HG03095 (cell line): ENCODE data around the gene TCOF1.
A peak's percentile ranks its signal among the peaks of the same experiment; 100 is the strongest.

ENCODE experiments used
- ATAC-seq: cut with Tn5 transposase; IDR thresholded peaks from one replicate; pipeline ENCODE4 v1.9.1; 2021; ENCODE audit warnings: moderate library complexity; ENCODE audit not compliant: unreplicated experiment

Gene TCOF1

DNA sequence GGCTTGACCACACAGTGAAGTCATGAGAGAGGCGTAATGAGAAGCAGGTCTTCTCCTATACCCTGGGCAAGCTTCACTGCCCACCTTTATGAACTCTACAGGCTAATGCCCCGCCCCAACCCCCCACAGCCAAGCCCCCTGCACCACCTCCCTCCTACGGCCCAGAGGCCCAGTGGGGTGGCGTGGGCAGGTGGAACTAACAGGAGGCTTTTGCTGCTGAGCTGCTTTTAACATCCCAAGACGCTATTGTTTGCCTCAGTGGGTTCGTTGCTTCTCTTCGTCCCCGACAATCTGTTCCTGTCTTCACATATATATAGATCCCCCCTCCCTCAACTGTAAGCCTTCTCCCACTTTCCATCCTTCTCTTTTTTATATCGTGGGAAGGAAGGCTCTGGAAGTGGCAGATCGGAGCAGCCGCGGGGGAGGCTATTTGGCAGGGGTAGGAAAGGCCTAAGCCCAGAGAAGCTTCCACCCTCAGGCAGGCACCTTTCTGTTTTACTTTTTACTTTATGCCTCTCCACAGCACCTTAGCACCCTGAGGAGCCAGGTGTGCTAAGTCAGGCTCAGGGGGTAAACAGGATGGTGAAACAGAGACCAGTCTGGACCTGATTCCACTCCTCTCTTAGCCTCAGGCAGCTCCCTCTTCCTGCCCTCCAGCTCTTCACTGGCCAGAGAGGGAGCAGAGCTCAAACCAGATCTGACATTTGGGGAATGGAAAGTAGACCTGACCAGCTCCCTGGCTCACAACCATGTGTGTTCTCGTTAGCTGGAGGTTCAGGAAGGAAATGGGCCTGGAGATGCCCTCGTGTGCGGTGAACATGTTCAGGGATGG is 28.7 kb downstream of the TCOF1 start:
- no peak for ATAC-seq

GRCh38 chr5:150389531-150390266 is 32.2 kb downstream of the TCOF1 start:
- ATAC-seq: no peak

DNA sequence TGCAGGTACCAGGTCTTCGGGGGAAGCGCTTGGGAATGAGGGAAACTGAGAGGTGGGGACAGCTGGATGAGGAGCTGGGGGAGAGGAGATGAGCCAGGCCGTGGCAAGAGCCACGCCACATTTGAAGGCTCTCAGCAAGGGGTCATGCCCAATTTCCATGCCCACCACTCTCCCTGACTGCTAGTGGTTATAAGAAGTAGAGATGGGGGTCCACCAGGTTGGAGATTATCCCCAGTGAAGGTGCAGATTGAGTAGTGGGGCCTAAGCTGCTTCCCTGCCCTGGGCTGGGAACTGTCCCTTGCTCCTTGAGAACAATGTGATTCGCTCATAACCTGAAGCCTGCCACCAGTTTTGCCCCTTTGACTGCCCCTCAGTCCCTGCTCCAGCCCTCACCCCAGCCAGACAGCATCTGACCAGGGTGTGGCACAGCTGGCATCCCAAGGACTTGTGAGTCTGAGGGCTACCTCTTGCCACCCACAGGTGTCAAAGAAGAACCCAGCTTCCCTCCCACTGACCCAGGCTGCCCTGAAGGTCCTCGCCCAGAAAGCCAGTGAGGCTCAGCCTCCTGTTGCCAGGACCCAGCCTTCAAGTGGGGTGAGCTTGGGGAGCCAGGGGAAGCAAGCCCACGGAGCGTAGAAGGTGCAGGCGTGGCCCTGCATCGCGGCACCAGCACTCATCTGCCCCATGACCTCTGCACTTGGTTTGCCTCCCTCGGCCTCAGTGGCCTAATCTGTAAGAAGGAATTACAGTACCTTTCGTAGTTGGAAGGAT is 33.8 kb downstream of the TCOF1 start:
- no peak for ATAC-seq

DNA sequence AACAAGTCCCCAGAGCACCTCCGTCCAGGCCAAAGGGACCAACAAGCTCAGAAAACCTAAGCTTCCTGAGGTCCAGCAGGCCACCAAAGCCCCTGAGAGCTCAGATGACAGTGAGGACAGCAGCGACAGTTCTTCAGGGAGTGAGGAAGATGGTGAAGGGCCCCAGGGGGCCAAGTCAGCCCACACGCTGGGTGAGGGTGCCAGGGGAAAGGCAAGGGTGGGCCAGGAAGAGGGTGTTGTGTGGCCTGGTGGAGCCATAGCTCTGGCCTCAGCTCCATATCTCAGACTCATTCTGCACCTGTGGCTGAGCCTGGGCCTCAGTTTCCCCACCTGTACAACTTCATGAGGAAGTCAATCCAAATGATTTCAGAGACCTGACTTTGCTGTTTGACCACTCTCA is 34.5 kb downstream of the TCOF1 start:
- ATAC-seq: no peak

GRCh38 chr5:150392680-150393079 is 35.2 kb downstream of the TCOF1 start:
- ATAC-seq: no peak

DNA sequence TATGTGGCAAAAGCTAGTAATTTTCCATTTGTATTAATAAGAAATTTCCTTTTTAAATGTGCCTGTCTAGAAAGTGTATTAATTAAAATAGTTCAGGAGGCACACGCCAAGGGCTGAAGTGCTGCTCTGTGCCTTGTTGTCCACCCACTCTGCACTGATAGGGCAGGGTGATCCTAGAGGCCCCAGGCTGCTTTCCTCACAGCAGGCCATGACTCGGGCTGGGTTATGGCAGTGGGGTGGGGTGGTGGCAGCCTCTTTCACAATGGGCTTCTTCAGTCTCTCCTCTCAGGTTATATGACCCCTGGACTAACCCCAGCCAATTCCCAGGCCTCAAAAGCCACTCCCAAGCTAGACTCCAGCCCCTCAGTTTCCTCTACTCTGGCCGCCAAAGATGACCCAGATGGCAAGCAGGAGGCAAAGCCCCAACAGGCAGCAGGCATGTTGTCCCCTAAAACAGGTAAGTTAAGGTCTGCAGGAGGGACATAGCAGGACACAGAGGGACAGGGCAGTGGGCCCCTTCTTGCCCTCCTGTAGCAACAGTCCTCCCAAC is 35.7 kb downstream of the TCOF1 start:
- no peak for ATAC-seq

GRCh38 chr5:150394131-150394530 is 36.6 kb downstream of the TCOF1 start:
- ATAC-seq: no peak

- ATAC-seq: no peak
Observed at GRCh38 chr5:150394912-150395687, 37.6 kb downstream of the TCOF1 start.

DNA sequence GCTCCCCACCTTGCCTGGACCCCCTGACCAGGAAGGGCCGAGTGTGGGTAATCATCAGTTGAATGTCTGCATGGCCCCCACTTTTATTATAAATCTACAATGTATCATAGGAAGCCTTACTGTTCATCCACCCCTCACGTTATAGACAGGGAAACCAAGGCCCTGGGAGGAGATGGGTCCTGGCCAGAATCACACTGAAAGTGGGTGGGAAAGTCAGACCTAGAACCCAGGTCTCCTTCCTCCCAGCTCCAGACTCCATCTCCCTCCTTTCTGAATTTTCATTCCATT is 38.1 kb downstream of the TCOF1 start:
- ATAC-seq: no peak

GRCh38 chr5:150396267-150396666 is 38.8 kb downstream of the TCOF1 start:
- ATAC-seq: no peak

DNA sequence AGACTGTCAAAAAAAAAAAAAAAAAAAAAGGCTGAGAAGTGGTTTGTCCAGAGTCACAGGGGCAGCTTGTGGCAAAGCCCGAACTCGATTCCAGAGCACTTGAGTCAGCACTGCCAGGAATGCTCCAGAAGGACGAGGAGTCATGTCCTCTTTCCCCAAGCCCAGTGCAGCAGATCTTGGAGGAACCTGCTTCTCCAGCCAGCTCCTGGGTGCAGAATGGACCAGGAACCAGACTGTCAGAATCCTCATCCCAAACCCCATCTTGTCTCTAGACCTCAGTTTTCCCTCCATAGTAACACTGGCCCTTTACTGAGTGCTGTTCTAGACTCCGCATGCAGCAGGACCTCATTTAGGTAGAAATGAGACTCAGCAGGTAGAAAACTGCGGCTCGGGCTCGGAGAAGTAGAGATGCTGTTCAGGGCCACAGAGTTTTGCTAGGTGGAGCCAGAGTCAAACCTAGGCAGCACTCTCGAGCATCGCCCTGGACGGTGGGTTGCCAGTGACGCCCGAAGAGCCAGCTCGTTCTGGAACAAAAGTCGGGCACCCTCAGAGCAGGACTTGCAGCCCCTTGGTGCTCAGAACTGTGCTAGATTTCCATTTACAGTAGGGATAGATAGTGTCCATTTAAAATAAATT is 39.8 kb downstream of the TCOF1 start:
- ATAC-seq: no peak

- no peak for ATAC-seq
Observed at GRCh38 chr5:150397782-150398721, 40.6 kb downstream of the TCOF1 start.

DNA sequence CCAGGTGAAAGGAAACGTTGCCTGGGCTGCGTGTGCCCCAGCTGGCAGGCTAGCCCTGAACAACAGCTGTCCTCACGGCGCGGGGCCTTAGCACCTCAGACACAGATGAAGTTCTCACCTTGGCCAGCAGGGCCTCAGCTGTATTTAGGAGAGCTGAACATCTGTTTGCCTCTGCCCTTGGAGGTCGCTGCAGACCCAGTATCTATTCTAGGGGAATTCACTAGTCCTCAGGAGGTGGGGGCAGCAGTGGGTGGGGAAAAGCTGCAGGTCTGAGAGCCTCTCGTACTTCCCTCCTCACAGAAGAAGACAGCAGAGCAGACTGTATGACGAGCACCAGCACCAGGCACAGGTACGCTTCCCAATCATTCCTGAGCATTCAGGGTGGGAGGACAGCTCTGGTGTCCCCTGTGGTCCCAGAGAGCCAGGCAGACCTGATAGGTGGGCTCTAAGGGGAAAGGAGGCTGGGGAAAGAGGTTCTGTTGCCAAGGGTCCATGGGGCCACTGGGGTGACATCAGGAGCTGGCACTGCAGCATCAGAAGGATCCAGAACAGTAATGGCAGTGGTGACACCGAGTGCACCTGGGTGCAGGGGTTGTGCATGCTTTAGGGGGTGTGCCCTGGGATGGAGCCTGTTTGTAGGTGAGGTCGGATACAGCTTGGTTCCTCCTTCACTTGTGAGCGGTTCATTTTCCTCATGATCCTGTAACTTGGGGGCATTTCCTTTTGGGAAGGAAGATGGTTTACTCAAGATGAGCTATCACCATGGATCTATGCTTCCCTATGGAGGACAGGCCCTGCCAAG is 41.4 kb downstream of the TCOF1 start:
- ATAC-seq: peak; percentile 63

- ATAC-seq: no peak
Observed at GRCh38 chr5:150399524-150400211, 42.2 kb downstream of the TCOF1 start.

DNA sequence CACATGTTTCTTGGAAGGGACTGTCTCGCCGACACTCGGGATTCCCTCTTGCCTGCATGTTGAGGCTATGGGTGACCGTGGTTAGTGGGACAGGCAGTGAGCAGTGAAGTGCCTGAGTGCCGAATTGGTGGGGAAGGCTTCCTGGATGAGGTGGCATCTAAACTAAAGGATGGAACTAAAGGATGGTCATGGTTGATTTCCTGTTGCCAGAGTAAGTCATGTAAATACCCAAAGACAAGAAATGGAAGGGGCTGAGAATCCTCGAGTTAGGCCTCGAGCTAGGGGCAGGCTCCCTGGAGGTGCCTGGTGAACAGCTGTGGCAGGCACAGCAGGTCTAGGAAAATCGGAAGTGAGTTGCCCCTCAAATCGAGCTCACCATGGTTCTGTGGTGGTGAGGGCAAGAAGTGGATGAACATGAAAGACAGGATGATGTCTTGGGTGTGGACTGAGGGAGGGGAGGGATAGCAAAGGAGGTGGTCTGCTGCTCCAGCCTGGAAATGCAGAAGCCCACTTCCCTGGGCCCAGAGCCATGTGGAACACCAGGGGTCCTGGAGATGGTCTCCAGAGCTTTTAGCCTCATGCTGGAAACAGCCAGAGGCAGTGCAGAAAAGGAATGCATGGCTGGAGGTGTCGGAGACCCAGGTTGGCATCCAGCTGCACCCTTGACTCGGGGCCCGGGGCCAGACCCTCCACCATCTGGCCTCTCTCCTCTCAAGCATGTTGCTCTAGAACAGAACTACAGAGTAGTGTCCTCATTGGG is 43.0 kb downstream of the TCOF1 start:
- no peak for ATAC-seq

DNA sequence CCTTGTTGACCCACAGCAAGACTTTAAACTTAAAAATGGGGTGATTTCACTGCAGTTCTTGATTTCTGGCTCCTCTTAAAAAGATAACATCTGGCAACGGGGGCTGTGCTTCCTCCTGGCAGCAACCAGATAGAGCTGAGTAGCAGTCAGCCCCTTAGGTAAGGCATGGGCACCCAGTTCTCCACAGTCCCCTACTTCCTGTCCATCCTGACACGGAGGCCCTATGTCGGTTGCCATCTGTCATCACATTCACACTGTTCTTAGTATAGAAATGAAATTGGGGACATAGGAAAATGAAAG is 43.5 kb downstream of the TCOF1 start:
- no peak for ATAC-seq
